DOHH2 (cell line): Measurements from ENCODE around the gene TM6SF1.
A peak's percentile ranks its signal among the peaks of the same experiment; 100 is the strongest.
"Not testable (repeated sequence)": the region's sequence is repeated elsewhere in the genome, so short reads cannot be mapped to it uniquely, and the experiment has no call there.

Experiments
- H3F3A ChIP-seq: fragments of 200-600 bp; sonication (generic), shearing (Covaris generic); 2 replicates; pipeline ENCODE4 v1.6.0; 2016; ENCODE audit warnings: antibody characterized with exemption, mild to moderate bottlenecking; ENCODE audit not compliant: control insufficient read depth, insufficient read depth
- H3K27ac ChIP-seq: fragments of 200-600 bp; sonication (generic); 2 replicates; pipeline ENCODE4 v1.5.1; 2014; ENCODE audit warnings: low read depth, mild to moderate bottlenecking, low read length, moderate library complexity
- H3K27me3 ChIP-seq: fragments of 200-600 bp; sonication (generic); 2 replicates; pipeline ENCODE4 v1.6.1; 2014; ENCODE audit warnings: mild to moderate bottlenecking, low read length, mixed read lengths; ENCODE audit not compliant: control insufficient read depth
- H3K36me3 ChIP-seq: fragments of 200-600 bp; sonication (generic); 2 replicates; pipeline ENCODE4 v1.6.1; 2014; ENCODE audit warnings: mild to moderate bottlenecking, low read length, moderate library complexity, mixed read lengths; ENCODE audit not compliant: control insufficient read depth
- H3K4me1 ChIP-seq: fragments of 200-600 bp; sonication (generic); 2 replicates; pipeline ENCODE4 v1.6.1; 2014; ENCODE audit warnings: mild to moderate bottlenecking, low read length, mixed read lengths; ENCODE audit not compliant: control insufficient read depth
- H3K4me2 ChIP-seq: fragments of 200-600 bp; sonication (generic); 2 replicates; pipeline ENCODE4 v1.6.0; 2014; ENCODE audit warnings: mild to moderate bottlenecking, low read length, moderate library complexity
- H3K4me3 ChIP-seq: fragments of 200-600 bp; sonication (generic); 2 replicates; pipeline ENCODE4 v1.5.1; 2014; ENCODE audit warnings: mild to moderate bottlenecking, low read length, mixed read lengths
- H3K79me2 ChIP-seq: fragments of 200-600 bp; sonication (generic); 2 replicates; pipeline ENCODE4 v1.6.1; 2014; ENCODE audit warnings: mild to moderate bottlenecking, low read length, mixed read lengths; ENCODE audit not compliant: control insufficient read depth
- H3K9me2 ChIP-seq: fragments of 200-600 bp; sonication (generic); replicated peaks from 2 replicates; pipeline ENCODE4 v1.6.1; 2014; ENCODE audit warnings: mild to moderate bottlenecking, low read length, mixed read lengths; ENCODE audit not compliant: control insufficient read depth
- H3K9me3 ChIP-seq: fragments of 200-600 bp; sonication (generic); 2 replicates; pipeline ENCODE4 v1.6.1; 2014; ENCODE audit warnings: antibody characterized with exemption, low read length, mixed read lengths; ENCODE audit not compliant: control insufficient read depth, insufficient read depth
- H4K20me1 ChIP-seq: fragments of 200-600 bp; sonication (generic); 2 replicates; pipeline ENCODE4 v1.6.0; 2014; ENCODE audit warnings: low read depth, mild to moderate bottlenecking, antibody characterized with exemption, low read length, moderate library complexity; ENCODE audit not compliant: control insufficient read depth, insufficient read depth
- EZH2phosphoT487 ChIP-seq: fragments of 200-600 bp; sonication (generic); IDR thresholded peaks from 2 replicates; pipeline ENCODE4 v1.6.1; 2017; ENCODE audit warnings: borderline replicate concordance, mild to moderate bottlenecking, antibody characterized with exemption, low read length, moderate library complexity, mixed read lengths
- TF ChIP-seq, protein P1 (sequence below): fragments of 200-600 bp; sonication (generic); IDR thresholded peaks from one replicate; pipeline ENCODE4 v1.5.1; 2014; ENCODE audit warnings: antibody characterized with exemption, mild to moderate bottlenecking, low read depth, low read length; ENCODE audit not compliant: poor library complexity, severe bottlenecking

Gene TM6SF1

DNA sequence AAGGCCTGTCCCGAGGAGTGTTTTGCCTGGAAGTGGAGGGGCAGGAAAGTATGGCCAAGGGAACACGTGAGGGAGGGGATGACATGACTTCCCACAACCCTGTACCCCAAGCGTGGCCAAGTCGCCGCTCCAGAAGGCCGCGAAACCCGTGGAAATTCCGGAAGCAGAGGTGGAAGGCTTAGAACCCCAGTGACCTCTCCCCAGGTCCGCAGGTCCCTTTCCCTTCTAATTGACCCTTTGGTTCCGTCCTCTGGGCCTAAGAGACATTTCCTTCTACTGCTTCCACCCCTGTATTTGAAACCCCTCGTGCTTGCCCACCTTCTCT, 39.8 kb upstream of the TM6SF1 start:
- Histone ChIP-seq H4K20me1 (peaks cover 29% of the 10 kb centered on the region), H3K9me2 (no peaks in the 10 kb centered on the region), H3K36me3 (peaks cover 34% of the 10 kb centered on the region), H3K79me2 (peaks cover 55% of the 10 kb centered on the region), H3K4me1 (peaks cover 38% of the 10 kb centered on the region), H3F3A (peaks cover 12% of the 10 kb centered on the region), H3K4me2 (peak overlapping the region; percentile 67), H3K27me3 (no peaks in the 10 kb centered on the region), H3K4me3 (peak overlapping the region; percentile 82), H3K27ac (peak overlapping the region; percentile 69), H3K9me3 (peaks cover 8% of the 10 kb centered on the region)
- TF ChIP-seq, protein P1, sequence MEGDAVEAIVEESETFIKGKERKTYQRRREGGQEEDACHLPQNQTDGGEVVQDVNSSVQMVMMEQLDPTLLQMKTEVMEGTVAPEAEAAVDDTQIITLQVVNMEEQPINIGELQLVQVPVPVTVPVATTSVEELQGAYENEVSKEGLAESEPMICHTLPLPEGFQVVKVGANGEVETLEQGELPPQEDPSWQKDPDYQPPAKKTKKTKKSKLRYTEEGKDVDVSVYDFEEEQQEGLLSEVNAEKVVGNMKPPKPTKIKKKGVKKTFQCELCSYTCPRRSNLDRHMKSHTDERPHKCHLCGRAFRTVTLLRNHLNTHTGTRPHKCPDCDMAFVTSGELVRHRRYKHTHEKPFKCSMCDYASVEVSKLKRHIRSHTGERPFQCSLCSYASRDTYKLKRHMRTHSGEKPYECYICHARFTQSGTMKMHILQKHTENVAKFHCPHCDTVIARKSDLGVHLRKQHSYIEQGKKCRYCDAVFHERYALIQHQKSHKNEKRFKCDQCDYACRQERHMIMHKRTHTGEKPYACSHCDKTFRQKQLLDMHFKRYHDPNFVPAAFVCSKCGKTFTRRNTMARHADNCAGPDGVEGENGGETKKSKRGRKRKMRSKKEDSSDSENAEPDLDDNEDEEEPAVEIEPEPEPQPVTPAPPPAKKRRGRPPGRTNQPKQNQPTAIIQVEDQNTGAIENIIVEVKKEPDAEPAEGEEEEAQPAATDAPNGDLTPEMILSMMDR: no peak
- no peak for TF ChIP-seq EZH2phosphoT487

DNA sequence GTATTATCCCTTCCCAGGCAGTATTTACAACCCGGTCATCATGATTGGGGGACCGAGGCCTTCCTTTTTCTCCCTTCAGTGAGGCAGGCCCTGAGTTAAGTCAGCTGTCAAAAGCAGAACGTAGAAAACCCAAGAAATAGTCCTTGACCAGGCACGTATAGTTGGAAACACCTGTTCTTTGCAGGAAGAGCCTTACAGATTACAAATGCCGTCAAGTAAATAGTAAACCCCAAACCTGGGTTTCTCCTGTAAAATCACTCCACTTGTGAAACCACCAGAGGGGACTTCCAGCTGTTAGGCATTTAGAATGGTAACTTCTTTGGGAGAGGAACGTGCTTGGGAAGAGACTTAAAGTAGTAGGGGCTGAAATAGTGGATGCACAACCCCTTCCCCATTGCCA, 39.4 kb upstream of the TM6SF1 start:
- H3F3A ChIP-seq: peaks cover 11% of the 10 kb centered on the region
- peaks cover 24% of the 10 kb centered on the region for H4K20me1 ChIP-seq
- H3K9me3 ChIP-seq: peaks cover 8% of the 10 kb centered on the region
- peaks cover 29% of the 10 kb centered on the region for H3K36me3 ChIP-seq
- H3K27ac ChIP-seq: peak overlapping the region; percentile 69; the same call in 1 of the 2 replicates
- TF ChIP-seq EZH2phosphoT487: no peak
- TF ChIP-seq, protein P1: no peak
- H3K4me1 ChIP-seq: peaks cover 34% of the 10 kb centered on the region
- no peaks in the 10 kb centered on the region for H3K9me2 ChIP-seq
- no peaks in the 10 kb centered on the region for H3K27me3 ChIP-seq
- peak overlapping the region; percentile 67 for H3K4me2 ChIP-seq
- H3K79me2 ChIP-seq: peaks cover 50% of the 10 kb centered on the region
- peak overlapping the region; percentile 82 for H3K4me3 ChIP-seq

DNA sequence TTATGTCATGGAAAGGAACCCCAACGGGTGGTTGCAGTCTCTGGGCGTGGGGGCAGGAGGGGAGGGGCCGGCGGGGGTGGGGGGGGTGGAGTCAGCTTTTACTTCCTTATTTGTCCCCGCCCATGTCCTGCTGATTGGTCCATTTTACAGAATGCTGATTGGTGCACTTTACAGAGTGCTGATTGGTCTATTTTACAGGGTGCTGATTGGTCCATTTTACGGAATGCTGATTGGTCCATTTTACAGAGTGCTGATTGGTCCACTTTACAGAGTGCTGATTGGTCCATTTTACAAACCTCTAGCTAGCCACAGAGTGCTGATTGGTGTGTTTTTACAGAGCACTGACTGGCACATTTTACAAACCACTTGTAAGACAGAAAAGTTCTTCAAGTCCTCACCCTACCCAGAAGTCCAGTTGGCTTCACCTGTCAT, 38.2 kb upstream of the TM6SF1 start:
- not testable (repeated sequence) for H3K27ac ChIP-seq, H3K27me3 ChIP-seq, H3K9me2 ChIP-seq, H3K4me2 ChIP-seq, H3F3A ChIP-seq
- Histone ChIP-seq H3K79me2 (peaks cover 39% of the 10 kb centered on the region), H3K4me3 (0 out of 2 replicates have a peak overlapping the region, but pooled peaks have one; percentile 17), H3K36me3 (peaks cover 18% of the 10 kb centered on the region), H4K20me1 (0 out of 2 replicates have a peak, but pooled peaks cover 13% of the 10 kb centered on the region), H3K9me3 (peaks cover 11% of the 10 kb centered on the region), H3K4me1 (peaks cover 22% of the 10 kb centered on the region)

DNA sequence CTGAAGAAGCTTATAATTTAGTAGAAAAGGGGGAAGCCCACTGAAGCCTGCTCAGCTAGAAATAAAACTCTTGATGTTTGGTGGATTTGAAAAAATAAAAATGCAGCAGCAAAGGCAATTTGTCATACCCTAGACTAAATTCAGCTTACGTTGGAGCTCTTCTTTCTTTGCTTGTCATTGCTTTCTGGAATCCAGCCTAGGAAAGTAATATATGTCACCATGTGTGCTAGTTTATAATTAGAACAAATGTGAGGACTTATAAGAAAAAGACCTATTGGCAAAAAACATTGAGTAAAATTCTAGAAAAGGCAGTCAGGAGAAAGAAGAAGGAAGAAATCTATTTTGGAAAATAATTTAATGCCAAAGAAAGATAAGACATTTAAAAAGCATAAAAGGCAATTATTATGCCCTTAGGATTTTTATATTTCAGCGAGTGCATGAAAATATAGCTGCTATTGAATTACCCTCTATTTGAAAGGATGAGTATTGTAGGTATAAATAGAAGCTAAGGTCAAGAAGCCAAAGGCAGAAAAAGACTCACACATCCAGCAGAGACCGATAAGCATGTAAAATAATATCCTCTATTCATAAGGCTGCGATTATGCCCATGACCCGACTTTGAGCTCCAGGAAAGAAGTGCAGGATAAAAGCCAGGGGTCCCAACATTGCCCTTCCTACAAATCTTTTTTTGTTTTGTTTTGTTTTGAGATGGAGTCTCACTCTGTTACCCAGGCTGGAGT, 29.8 kb upstream of the TM6SF1 start:
- no peak overlapping the region for H3K4me2 ChIP-seq
- no peak overlapping the region for H3K4me3 ChIP-seq
- no peaks in the 10 kb centered on the region for H3K27me3 ChIP-seq
- H3K79me2 ChIP-seq: no peaks in the 10 kb centered on the region
- no peaks in the 10 kb centered on the region for H3K36me3 ChIP-seq
- TF ChIP-seq EZH2phosphoT487: no peak
- TF ChIP-seq, protein P1: no peak
- H3K4me1 ChIP-seq: no peaks in the 10 kb centered on the region
- H3K27ac ChIP-seq: no peak overlapping the region
- H3K9me3 ChIP-seq: peaks cover 7% of the 10 kb centered on the region
- no peaks in the 10 kb centered on the region for H3F3A ChIP-seq
- H3K9me2 ChIP-seq: no peaks in the 10 kb centered on the region
- H4K20me1 ChIP-seq: no peaks in the 10 kb centered on the region
